Activated CD8-positive, alpha-beta memory T cell treated with anti-CD3 and anti-CD28 coated beads for 4 hours (primary cell): Measurements from ENCODE around the gene MAP3K2.
A peak's percentile ranks its signal among the peaks of the same experiment; 100 is the strongest.
"Not testable (repeated sequence)": the region's sequence is repeated elsewhere in the genome, so short reads cannot be mapped to it uniquely, and the experiment has no call there.

Experiments used
- DNase-seq, 2 donors: peaks; one replicate each; pipeline ENCODE4 v3.0.0-alpha.2; 2020; ENCODE audit warnings: low read depth in 2 of 2

MAP3K2 gene

GRCh38 chr2:127381762-127382161, 6.0 kb downstream of the MAP3K2 start:
- no peak for DNase-seq

GRCh38 chr2:127379712-127380355, 7.9 kb downstream of the MAP3K2 start:
- DNase-seq: no peak

- DNase-seq: no peak
These were observed 9.1 kb downstream of the MAP3K2 start for GRCh38 chr2:127378720-127379119.

GRCh38 chr2:127377262-127377661, 10.5 kb downstream of the MAP3K2 start:
- DNase-seq: no peak

- no peak for DNase-seq
These were observed 11.5 kb downstream of the MAP3K2 start for GRCh38 chr2:127376257-127376656.

GRCh38 chr2:127373362-127374083, 14.3 kb downstream of the MAP3K2 start:
- DNase-seq: no peak

- no peak for DNase-seq
These were observed 16.7 kb downstream of the MAP3K2 start for GRCh38 chr2:127371037-127371436.

- DNase-seq: no peak
These were observed 17.8 kb downstream of the MAP3K2 start for GRCh38 chr2:127370010-127370409.

GRCh38 chr2:127365211-127365643, 22.5 kb downstream of the MAP3K2 start:
- DNase-seq: no peak

GRCh38 chr2:127362971-127363370, 24.8 kb downstream of the MAP3K2 start:
- no peak for DNase-seq

GRCh38 chr2:127361929-127362885, 25.6 kb downstream of the MAP3K2 start:
- DNase-seq: no peak

- DNase-seq: no peak
These were observed 27.5 kb downstream of the MAP3K2 start for GRCh38 chr2:127360242-127360641.

- DNase-seq: no peak
These were observed 28.3 kb downstream of the MAP3K2 start for GRCh38 chr2:127359520-127359919.

- no peak for DNase-seq
These were observed 28.8 kb downstream of the MAP3K2 start for GRCh38 chr2:127358971-127359370.

- no peak for DNase-seq
These were observed 29.7 kb downstream of the MAP3K2 start for GRCh38 chr2:127358044-127358443.

GRCh38 chr2:127357591-127357990, 30.2 kb downstream of the MAP3K2 start:
- DNase-seq: no peak

- DNase-seq: no peak
These were observed 31.2 kb downstream of the MAP3K2 start for GRCh38 chr2:127356531-127356930.

- DNase-seq: peak in 1 of 2 donors; percentile 9
These were observed 32.3 kb downstream of the MAP3K2 start for GRCh38 chr2:127355407-127356008.

- DNase-seq: not testable (repeated sequence)
These were observed 33.7 kb downstream of the MAP3K2 start for GRCh38 chr2:127353873-127354676.

- DNase-seq: not testable (repeated sequence)
These were observed 34.6 kb downstream of the MAP3K2 start for GRCh38 chr2:127353223-127353622.

GRCh38 chr2:127351603-127352002, 36.2 kb downstream of the MAP3K2 start:
- DNase-seq: no peak
